ENCODE measurements around the gene LMNTD1. TPM values are rescaled to one million over a fixed set of nuclear protein-coding genes. Genes with fewer than 3 reads are reported as not detected.

The LMNTD1 gene
- total RNA-seq, 4 donors from 2014 or later, result not detected

GRCh38 chr12:25524366-25524765 lies 28.7 kb downstream of the LMNTD1 start:
- TF ChIP-seq CTCF (IDR thresholded peaks at IDR 0.05; ENCODE audit: low read depth), result no peak

GRCh38 chr12:25521625-25522256 lies 31.3 kb downstream of the LMNTD1 start:
- TF ChIP-seq CTCF (IDR thresholded peaks at IDR 0.05; ENCODE audit: low read depth), result no peak

GRCh38 chr12:25518512-25518911 lies 34.6 kb downstream of the LMNTD1 start:
- no peak for TF ChIP-seq CTCF (IDR thresholded peaks at IDR 0.05; ENCODE audit: low read depth)

GRCh38 chr12:25504744-25505143 lies 48.3 kb downstream of the LMNTD1 start:
- no peak for TF ChIP-seq CTCF (IDR thresholded peaks at IDR 0.05; ENCODE audit: low read depth)

GRCh38 chr12:25503666-25504065 lies 49.4 kb downstream of the LMNTD1 start:
- TF ChIP-seq CTCF (IDR thresholded peaks at IDR 0.05; ENCODE audit: low read depth), result no peak

- no peak for TF ChIP-seq CTCF (IDR thresholded peaks at IDR 0.05; ENCODE audit: low read depth)
These were observed 50.5 kb downstream of the LMNTD1 start for GRCh38 chr12:25502596-25502995.

GRCh38 chr12:25502118-25502517 lies 51.0 kb downstream of the LMNTD1 start:
- no peak for TF ChIP-seq CTCF (IDR thresholded peaks at IDR 0.05; ENCODE audit: low read depth)

Data from subcutaneous adipose tissue (tissue), 4 donors.